Stimulated activated CD8-positive, alpha-beta memory T cell treated with anti-CD3 and anti-CD28 coated beads, Interleukin-4, amount 100 ng/mL, for 1 hour (primary cell): ENCODE data around the gene ZNF496.
"Not testable (repeated sequence)": the region's sequence is repeated elsewhere in the genome, so short reads cannot be mapped to it uniquely, and the experiment has no call there.

Experiments used
- DNase-seq, 2 donors: peaks; one replicate each; pipeline ENCODE4 v3.0.0-alpha.2; 2020; ENCODE audit warnings: low read depth in 2 of 2, low spot score in 1 of 2

Gene ZNF496

GRCh38 chr1:247295746-247296145 is 35.9 kb downstream of the ZNF496 start:
- no peak for DNase-seq

- no peak for DNase-seq
Measured at GRCh38 chr1:247295274-247295684, 36.4 kb downstream of the ZNF496 start.

- DNase-seq, result no peak
Measured at GRCh38 chr1:247294282-247294681, 37.4 kb downstream of the ZNF496 start.

- no peak for DNase-seq
Measured at GRCh38 chr1:247293047-247293446, 38.6 kb downstream of the ZNF496 start.

- DNase-seq, result no peak
Measured at GRCh38 chr1:247291833-247292561, 39.7 kb downstream of the ZNF496 start.

- no peak for DNase-seq
Measured at GRCh38 chr1:247291161-247291560, 40.5 kb downstream of the ZNF496 start.

GRCh38 chr1:247290576-247290975 is 41.1 kb downstream of the ZNF496 start:
- no peak for DNase-seq

- not testable (repeated sequence) for DNase-seq
Measured at GRCh38 chr1:247289274-247289892, 42.3 kb downstream of the ZNF496 start.

- DNase-seq, result no peak
Measured at GRCh38 chr1:247288341-247288740, 43.3 kb downstream of the ZNF496 start.

- no peak for DNase-seq
Measured at GRCh38 chr1:247287460-247287859, 44.2 kb downstream of the ZNF496 start.

- no peak for DNase-seq
Measured at GRCh38 chr1:247286134-247286670, 45.5 kb downstream of the ZNF496 start.

GRCh38 chr1:247281001-247281574 is 50.6 kb downstream of the ZNF496 start:
- DNase-seq, result no peak

- no peak for DNase-seq
Measured at GRCh38 chr1:247277191-247277590, 54.5 kb downstream of the ZNF496 start.

GRCh38 chr1:247274605-247275256 is 56.9 kb downstream of the ZNF496 start:
- no peak for DNase-seq

GRCh38 chr1:247273013-247273412 is 58.7 kb downstream of the ZNF496 start:
- DNase-seq, result no peak

GRCh38 chr1:247270003-247270402 is 61.7 kb downstream of the ZNF496 start:
- DNase-seq, result no peak

GRCh38 chr1:247269133-247269532 is 62.5 kb downstream of the ZNF496 start:
- DNase-seq, result no peak

GRCh38 chr1:247268390-247269045 is 63.1 kb downstream of the ZNF496 start:
- DNase-seq, result no peak

GRCh38 chr1:247266053-247266452 is 65.6 kb downstream of the ZNF496 start:
- no peak for DNase-seq

- not testable (repeated sequence) for DNase-seq
Measured at GRCh38 chr1:247255772-247256171, 75.9 kb downstream of the ZNF496 start, which contains the start of gene VN1R5. TSS of gene VN1R5 (plus strand) at chr1:247256072.

- no peak for DNase-seq
Measured at GRCh38 chr1:247247568-247247967, 84.1 kb downstream of the ZNF496 start.
